Gastroesophageal sphincter (tissue), 4 donors: ENCODE results near the gene UBQLN1. TPM values are rescaled to one million over a fixed set of nuclear protein-coding genes. Genes with fewer than 3 reads are reported as not detected.

Source experiments
- ATAC-seq: fragments of 150-250 bp; one replicate; pipeline ENCODE4 v1.9.1; 2016; ENCODE audit warnings: mild to moderate bottlenecking, moderate library complexity
- H3K27ac ChIP-seq, 4 donors: fragments of 200-600 bp; sonication (generic) in 3 of 4; 1 replicate in 3 of 4; 2 replicates in 1 of 4; pipeline ENCODE4 v1.5.1; 2016 to 2019
- H3K27me3 ChIP-seq: fragments of 200-600 bp; sonication (generic); one replicate; pipeline ENCODE4 v1.5.1; 2019
- H3K36me3 ChIP-seq, 2 donors: fragments of 200-600 bp; sonication (generic); one replicate each; pipeline ENCODE4 v1.5.1; 2019; ENCODE audit warnings: control low read depth in 1 of 2
- H3K4me1 ChIP-seq, 3 donors: fragments of 200-600 bp; sonication (generic); 1 replicate in 2 of 3; 2 replicates in 1 of 3; pipeline ENCODE4 v1.5.1; 2016 to 2019; ENCODE audit warnings: control low read depth in 2 of 3
- H3K4me3 ChIP-seq, 2 donors: fragments of 200-600 bp; sonication (generic); one replicate each; pipeline ENCODE4 v1.5.1; 2019; ENCODE audit warnings: mild to moderate bottlenecking in 1 of 2, moderate library complexity in 1 of 2
- H3K9me3 ChIP-seq, 3 donors: fragments of 200-600 bp; sonication (generic); one replicate each; pipeline ENCODE4 v1.5.1; 2017 to 2019; ENCODE audit warnings: control low read depth in 2 of 3
- CTCF ChIP-seq, 4 experiments: fragments of 200-600 bp in 2 of 4; fragments of 450-650 bp in 2 of 4; sonication (generic) in 1 of 4; IDR thresholded peaks; one replicate each; pipeline ENCODE4 v1.5.1; 2017 to 2019; ENCODE audit warnings: antibody characterized with exemption in 4 of 4, mild to moderate bottlenecking in 2 of 4, moderate library complexity in 2 of 4
- EP300 ChIP-seq: sonication (generic); formaldehyde crosslinking; IDR thresholded peaks from one replicate; pipeline ENCODE4 v1.6.1; 2017; ENCODE audit warnings: antibody characterized with exemption, mild to moderate bottlenecking
- POLR2A ChIP-seq, 2 donors: fragments of 450-650 bp; IDR thresholded peaks; one replicate each; pipeline ENCODE4 v1.6.1; 2017; ENCODE audit warnings: antibody characterized with exemption in 2 of 2, mild to moderate bottlenecking in 2 of 2, moderate library complexity in 1 of 2
- POLR2AphosphoS5 ChIP-seq: sonication (generic); formaldehyde crosslinking; IDR thresholded peaks from one replicate; pipeline ENCODE4 v1.6.1; 2017; ENCODE audit warnings: antibody characterized with exemption
- WGBS, 2 donors: methylation state at CpG; one replicate each; pipeline ENCODE4 v1.1.5; 2018; ENCODE audit warnings: low coverage in 1 of 2; 5-methylcytosine and 5-hydroxymethylcytosine counted together
- total RNA-seq, 4 donors: library from RNA; depleted of rRNA; stranded (reverse); fragments of >200 nt; gene quantifications; one replicate each; pipeline ENCODE4 v1.1.0, GENCODE V29; 2016

Gene UBQLN1
- total RNA-seq, 4 donors from 2014 or later, result 112 to 132 (median 117) TPM

GRCh38 chr9:83677596-83677995, 30.2 kb downstream of the UBQLN1 start:
- Histone ChIP-seq H3K36me3 (peaks cover 0 to 92% of the 10 kb centered on the region in 2 donors), H3K27me3 (no peaks in the 10 kb centered on the region), H3K4me1 (no peaks in the 10 kb centered on the region), H3K27ac (no peak overlapping the region), H3K9me3 (no peaks in the 10 kb centered on the region), H3K4me3 (no peak overlapping the region)
- WGBS, 2 donors, result 84 to 94% methylated on average over 3 of the region's 3 CpGs
- no peak for TF ChIP-seq POLR2AphosphoS5
- no peak for TF ChIP-seq EP300
- TF ChIP-seq CTCF (IDR thresholded peaks at IDR 0.05), result no peak
- no peak for TF ChIP-seq POLR2A (IDR thresholded peaks at IDR 0.05)
- no peak for ATAC-seq

- peaks cover 0 to 92% of the 10 kb centered on the region in 2 donors for H3K36me3 ChIP-seq
- TF ChIP-seq CTCF (IDR thresholded peaks at IDR 0.05) (no peak), EP300 (no peak), POLR2AphosphoS5 (no peak), POLR2A (IDR thresholded peaks at IDR 0.05) (no peak)
- no peak for ATAC-seq
- no peaks in the 10 kb centered on the region for H3K27me3 ChIP-seq
- no peaks in the 10 kb centered on the region for H3K4me1 ChIP-seq
- H3K9me3 ChIP-seq, result no peaks in the 10 kb centered on the region
- no peak overlapping the region for H3K4me3 ChIP-seq
- no peak overlapping the region for H3K27ac ChIP-seq
- WGBS, 2 donors, result 73 to 89% methylated on average over 1 of the region's 1 CpG
Measured at GRCh38 chr9:83675466-83675865, 32.3 kb downstream of the UBQLN1 start.

- 32 to 55% methylated on average over 1 of the region's 1 CpG for WGBS, 2 donors
- TF ChIP-seq CTCF (IDR thresholded peaks at IDR 0.05), result no peak
- Histone ChIP-seq H3K4me3 (no peak overlapping the region), H3K9me3 (no peaks in the 10 kb centered on the region), H3K4me1 (no peaks in the 10 kb centered on the region), H3K27ac (no peak overlapping the region), H3K27me3 (no peaks in the 10 kb centered on the region), H3K36me3 (peaks cover 0 to 81% of the 10 kb centered on the region in 2 donors)
- ATAC-seq, result no peak
Measured at GRCh38 chr9:83671451-83671850, 36.3 kb downstream of the UBQLN1 start.

GRCh38 chr9:83670381-83670780, 37.4 kb downstream of the UBQLN1 start:
- Histone ChIP-seq H3K4me3 (no peak overlapping the region), H3K4me1 (no peaks in the 10 kb centered on the region), H3K27me3 (no peaks in the 10 kb centered on the region), H3K9me3 (no peaks in the 10 kb centered on the region), H3K36me3 (peaks cover 0 to 80% of the 10 kb centered on the region in 2 donors), H3K27ac (no peak overlapping the region)
- TF ChIP-seq POLR2A (IDR thresholded peaks at IDR 0.05) (no peak), CTCF (IDR thresholded peaks at IDR 0.05) (no peak), EP300 (no peak), POLR2AphosphoS5 (no peak)
- no peak for ATAC-seq
- 96 to 97% methylated on average over 5 of the region's 5 CpGs for WGBS, 2 donors

- Histone ChIP-seq H3K36me3 (peaks cover under 1 to 81% of the 10 kb centered on the region in 2 donors), H3K27me3 (no peaks in the 10 kb centered on the region), H3K4me3 (no peak overlapping the region), H3K9me3 (no peaks in the 10 kb centered on the region), H3K4me1 (no peaks in the 10 kb centered on the region), H3K27ac (no peak overlapping the region)
- no peak for TF ChIP-seq EP300
- no peak for TF ChIP-seq POLR2A (IDR thresholded peaks at IDR 0.05)
- no peak for TF ChIP-seq POLR2AphosphoS5
- TF ChIP-seq CTCF (IDR thresholded peaks at IDR 0.05), result no peak
- WGBS, 2 donors, result 90 to 91% methylated on average over 1 of the region's 1 CpG
- no peak for ATAC-seq
Measured at GRCh38 chr9:83669067-83669466, 38.7 kb downstream of the UBQLN1 start.
